Measurements from ENCODE around the gene MAP3K10. TPM values are rescaled to one million over a fixed set of nuclear protein-coding genes. Genes with fewer than 3 reads are reported as not detected.

MAP3K10 gene
- total RNA-seq, 1 donor from 2014 or later: 3.9 TPM

DNA sequence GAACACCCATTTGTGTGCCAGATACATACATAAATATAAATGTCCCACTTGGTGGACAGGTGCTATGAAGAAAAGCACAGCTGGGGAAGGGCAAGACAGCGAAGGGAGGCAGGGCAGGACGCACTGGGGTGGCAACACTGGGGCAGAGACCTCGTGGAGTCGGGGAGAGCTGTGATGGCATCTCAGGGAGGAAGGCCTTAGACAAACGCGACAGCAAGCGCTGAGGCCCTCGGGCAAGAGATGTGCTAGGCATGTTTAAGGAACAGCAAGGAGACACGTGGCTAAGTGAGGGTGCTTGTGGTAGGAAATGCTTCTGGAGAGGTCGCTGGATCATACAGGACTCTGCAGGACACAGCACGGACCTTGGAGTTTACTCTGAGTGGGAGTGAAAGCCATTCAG lies 58.6 kb downstream of the MAP3K10 start:
- DNase-seq (ENCODE audit: low spot score): no peak

GRCh38 chr19:40251244-40251643 lies 60.0 kb downstream of the MAP3K10 start:
- no peak for DNase-seq (ENCODE audit: low spot score)

DNA sequence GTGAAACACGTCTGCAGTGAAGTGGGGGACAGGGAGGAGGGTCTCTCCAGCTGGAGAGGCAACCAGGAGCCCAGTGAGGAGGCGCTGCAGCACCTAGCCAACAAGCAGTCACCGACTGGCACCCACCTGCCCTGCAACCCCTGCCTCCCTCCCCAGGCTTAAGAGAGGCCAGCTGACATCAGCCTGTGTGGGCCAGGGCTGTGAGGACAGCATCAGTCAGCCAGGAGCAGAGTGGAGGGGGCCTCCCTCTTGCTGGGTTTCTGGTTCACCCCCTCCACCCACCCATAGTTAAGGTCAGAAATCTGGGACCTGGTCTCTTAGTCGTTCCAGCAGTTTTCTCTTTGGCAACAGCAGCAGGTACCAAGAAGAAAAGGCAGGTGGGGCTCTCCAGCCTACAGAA lies 60.8 kb downstream of the MAP3K10 start:
- DNase-seq (ENCODE audit: low spot score): no peak

DNA sequence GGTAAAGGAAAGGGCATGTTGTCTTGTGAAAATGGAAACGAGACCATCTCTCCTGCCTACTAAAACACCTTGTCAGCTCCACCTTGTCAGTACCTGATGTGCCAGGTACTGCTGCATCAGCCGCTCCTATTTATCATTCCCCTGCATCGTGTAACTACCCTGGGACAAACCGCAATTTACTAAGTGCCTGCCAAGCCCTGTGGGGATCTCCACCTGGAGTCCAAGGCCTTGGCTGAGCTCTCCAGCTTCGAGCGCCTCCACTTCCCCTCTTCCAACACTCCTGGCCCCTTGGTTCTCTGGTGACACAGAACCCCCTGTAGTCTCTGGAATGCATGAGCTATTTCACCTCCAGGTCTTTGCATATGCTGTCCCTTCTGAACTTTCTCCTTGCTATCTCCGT lies 61.2 kb downstream of the MAP3K10 start:
- no peak for DNase-seq (ENCODE audit: low spot score)

GRCh38 chr19:40253611-40254092 lies 62.4 kb downstream of the MAP3K10 start:
- DNase-seq (ENCODE audit: low spot score): no peak

- no peak for DNase-seq (ENCODE audit: low spot score)
These were observed 63.6 kb downstream of the MAP3K10 start for GRCh38 chr19:40254714-40255418.

GRCh38 chr19:40255619-40256166 lies 64.5 kb downstream of the MAP3K10 start:
- DNase-seq (ENCODE audit: low spot score): no peak

DNA sequence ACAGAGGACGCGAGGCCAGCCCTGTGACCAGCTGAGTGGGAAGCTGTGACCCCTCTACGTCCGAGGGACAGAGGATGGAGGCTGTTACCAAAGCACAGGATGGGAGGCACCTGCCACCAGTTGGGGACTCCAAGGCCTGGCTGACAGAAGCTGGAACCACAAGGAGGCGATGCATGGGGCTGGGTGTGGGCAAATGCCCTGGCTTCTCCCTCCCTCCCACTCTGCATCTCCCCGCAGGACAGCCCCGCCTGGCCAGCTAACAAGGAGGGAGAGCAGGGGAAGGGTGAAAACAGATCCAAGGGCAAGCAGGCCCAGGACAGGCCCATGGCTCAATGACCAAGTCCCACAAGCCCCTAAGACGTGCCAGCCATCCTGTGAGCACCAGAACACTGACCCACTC lies 65.3 kb downstream of the MAP3K10 start:
- no peak for DNase-seq (ENCODE audit: low spot score)

- no peak for DNase-seq (ENCODE audit: low spot score)
These were observed 65.9 kb downstream of the MAP3K10 start for GRCh38 chr19:40257096-40257517.

GRCh38 chr19:40261631-40262030 lies 70.4 kb downstream of the MAP3K10 start:
- DNase-seq (ENCODE audit: low spot score): no peak

GRCh38 chr19:40262422-40262821 lies 71.2 kb downstream of the MAP3K10 start:
- DNase-seq (ENCODE audit: low spot score): no peak

- no peak for DNase-seq (ENCODE audit: low spot score)
These were observed 72.5 kb downstream of the MAP3K10 start for GRCh38 chr19:40263440-40264313.

DNA sequence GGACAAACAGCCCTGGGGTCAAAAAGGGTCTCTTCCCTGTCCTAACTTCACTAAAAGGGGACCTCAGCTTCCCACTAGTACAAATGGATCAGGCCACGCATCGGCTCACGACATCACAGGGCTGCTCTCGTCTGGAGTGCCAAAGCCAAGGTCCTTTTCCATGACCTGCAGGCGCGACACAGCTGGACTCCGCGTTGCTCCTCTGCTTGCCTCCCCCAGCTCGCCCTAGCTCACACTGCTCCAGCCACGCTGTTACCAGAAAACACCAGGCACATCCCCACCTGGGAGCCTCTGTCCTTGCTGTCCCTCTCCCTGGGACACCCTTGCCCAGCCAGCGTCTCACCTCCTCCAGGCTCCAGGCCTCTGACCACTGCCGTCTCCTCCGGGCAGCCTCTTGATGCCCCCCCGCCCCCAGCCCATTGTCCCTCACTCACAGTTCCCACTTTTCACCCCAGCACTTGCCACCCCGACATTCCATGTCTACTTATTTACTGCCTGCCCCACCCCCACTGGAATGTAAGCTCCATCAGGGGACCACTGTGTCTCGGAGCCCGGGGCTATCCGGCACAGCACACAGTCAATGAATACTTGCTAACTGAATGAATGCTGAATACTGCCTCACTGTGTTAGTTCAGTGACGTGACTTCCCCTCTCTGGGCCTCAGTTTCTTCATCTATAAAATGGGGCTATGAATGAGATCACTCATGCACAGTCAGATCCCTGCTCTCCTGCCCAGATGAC lies 73.3 kb downstream of the MAP3K10 start:
- no peak for DNase-seq (ENCODE audit: low spot score)

Other genes with a start within 250 kb of the MAP3K10 start
- 32.3 TPM for gene PSMC4, start 220.3 kb upstream of the MAP3K10 start, total RNA-seq (ENCODE audit: insufficient read depth, low replicate concordance)
- 42.4 TPM for gene ZNF546, start 194.4 kb upstream of the MAP3K10 start, total RNA-seq (ENCODE audit: insufficient read depth, low replicate concordance)
- gene ZNF780B, start 135.2 kb upstream of the MAP3K10 start, total RNA-seq (ENCODE audit: insufficient read depth, low replicate concordance): 23.6 TPM
- 31.3 TPM for gene ZNF780A, start 100.5 kb upstream of the MAP3K10 start, total RNA-seq (ENCODE audit: insufficient read depth, low replicate concordance)
- gene TTC9B, start 27.0 kb downstream of the MAP3K10 start, total RNA-seq (ENCODE audit: insufficient read depth, low replicate concordance): not detected
- not detected for gene CCNP, start 35.3 kb downstream of the MAP3K10 start, total RNA-seq (ENCODE audit: insufficient read depth, low replicate concordance)
- gene AKT2, start 93.9 kb downstream of the MAP3K10 start, total RNA-seq (ENCODE audit: insufficient read depth, low replicate concordance): 81.6 TPM
- 3.4 TPM for gene C19orf47, start 157.0 kb downstream of the MAP3K10 start, total RNA-seq (ENCODE audit: insufficient read depth, low replicate concordance)
- 280 TPM for gene PLD3, start 157.3 kb downstream of the MAP3K10 start, total RNA-seq (ENCODE audit: insufficient read depth, low replicate concordance)
- 0.72 TPM for gene HIPK4, start 198.8 kb downstream of the MAP3K10 start, total RNA-seq (ENCODE audit: insufficient read depth, low replicate concordance)
- gene PRX, start 222.0 kb downstream of the MAP3K10 start, total RNA-seq (ENCODE audit: insufficient read depth, low replicate concordance): 2.6 TPM
- gene SERTAD1, start 234.6 kb downstream of the MAP3K10 start, total RNA-seq (ENCODE audit: insufficient read depth, low replicate concordance): 17.1 TPM